Measurements from ENCODE around the gene GSTCD. TPM values are rescaled to one million over a fixed set of nuclear protein-coding genes. Genes with fewer than 3 reads are reported as not detected.

Gene GSTCD
- total RNA-seq, 2 donors from 2014 or later: 3.9 to 5.9 TPM

DNA sequence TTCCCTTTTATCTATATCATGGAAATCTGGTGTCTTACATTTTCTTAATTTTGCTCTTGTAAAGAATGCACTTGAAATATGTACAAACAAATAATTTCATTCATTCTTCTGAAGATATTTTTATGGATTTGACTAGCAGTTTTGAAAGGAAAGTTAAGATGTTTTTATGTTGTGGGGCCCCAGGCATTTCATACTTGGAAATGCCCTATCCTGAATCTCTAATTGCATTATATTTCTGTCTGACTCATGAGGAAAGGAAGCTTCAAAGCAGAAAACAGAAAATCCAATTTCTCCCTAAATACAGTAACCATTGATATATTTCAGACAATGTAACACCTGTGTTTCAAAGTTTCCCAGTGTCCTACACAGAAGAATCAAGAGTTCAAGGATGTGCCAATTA is 113.5 kb downstream of the GSTCD start:
- Histone ChIP-seq H3K27ac (no peak overlapping the region), H3K36me3 (replicated peaks in 1 of 2; ENCODE audit: insufficient read depth in 1 of 2, low read depth in 2 of 2) (no peaks in the 10 kb centered on the region), H3K4me1 (no peaks in the 10 kb centered on the region), H3K9me3 (no peaks in the 10 kb centered on the region), H3K27me3 (no peaks in the 10 kb centered on the region), H3K4me3 (no peak overlapping the region)
- intact Hi-C loops (cut with DNase I): no loop called here
- ATAC-seq (no peak), DNase-seq (no peak)
- TF ChIP-seq POLR2A (IDR thresholded peaks at IDR 0.05): no peak
- TF ChIP-seq, protein P1, sequence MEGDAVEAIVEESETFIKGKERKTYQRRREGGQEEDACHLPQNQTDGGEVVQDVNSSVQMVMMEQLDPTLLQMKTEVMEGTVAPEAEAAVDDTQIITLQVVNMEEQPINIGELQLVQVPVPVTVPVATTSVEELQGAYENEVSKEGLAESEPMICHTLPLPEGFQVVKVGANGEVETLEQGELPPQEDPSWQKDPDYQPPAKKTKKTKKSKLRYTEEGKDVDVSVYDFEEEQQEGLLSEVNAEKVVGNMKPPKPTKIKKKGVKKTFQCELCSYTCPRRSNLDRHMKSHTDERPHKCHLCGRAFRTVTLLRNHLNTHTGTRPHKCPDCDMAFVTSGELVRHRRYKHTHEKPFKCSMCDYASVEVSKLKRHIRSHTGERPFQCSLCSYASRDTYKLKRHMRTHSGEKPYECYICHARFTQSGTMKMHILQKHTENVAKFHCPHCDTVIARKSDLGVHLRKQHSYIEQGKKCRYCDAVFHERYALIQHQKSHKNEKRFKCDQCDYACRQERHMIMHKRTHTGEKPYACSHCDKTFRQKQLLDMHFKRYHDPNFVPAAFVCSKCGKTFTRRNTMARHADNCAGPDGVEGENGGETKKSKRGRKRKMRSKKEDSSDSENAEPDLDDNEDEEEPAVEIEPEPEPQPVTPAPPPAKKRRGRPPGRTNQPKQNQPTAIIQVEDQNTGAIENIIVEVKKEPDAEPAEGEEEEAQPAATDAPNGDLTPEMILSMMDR (IDR thresholded peaks at IDR 0.05): no peak

DNA sequence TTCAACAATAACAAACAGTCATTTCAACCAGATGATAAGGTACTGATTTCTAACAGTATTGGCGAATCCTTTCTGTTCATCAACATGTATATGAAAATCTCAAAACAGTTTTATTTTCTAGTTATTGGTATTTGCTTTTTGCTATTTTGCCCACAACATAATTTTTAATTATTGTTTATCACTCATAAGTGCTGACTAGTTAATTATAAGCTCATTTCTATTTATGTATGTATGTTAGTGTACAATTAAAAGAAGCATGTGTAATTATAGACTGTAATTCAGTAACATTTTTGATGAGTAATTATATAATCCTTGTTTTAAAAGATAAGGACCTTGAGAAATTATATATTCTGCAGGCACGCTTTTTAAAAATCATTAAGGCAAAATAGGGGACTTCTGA is 119.5 kb downstream of the GSTCD start:
- WGBS, 2 donors: 84 to 93% methylated on average over 2 of the region's 2 CpGs
- Histone ChIP-seq H3K4me1 (peaks cover 13% of the 10 kb centered on the region), H3K27me3 (no peaks in the 10 kb centered on the region), H3K36me3 (replicated peaks in 1 of 2; ENCODE audit: insufficient read depth in 1 of 2, low read depth in 2 of 2) (no peaks in the 10 kb centered on the region), H3K4me3 (no peak overlapping the region), H3K27ac (no peak overlapping the region), H3K9me3 (no peaks in the 10 kb centered on the region)
- DNase-seq: no peak
- no peak for TF ChIP-seq POLR2A (IDR thresholded peaks at IDR 0.05)
- TF ChIP-seq, protein P1 (IDR thresholded peaks at IDR 0.05): no peak
- intact Hi-C loops (cut with DNase I): no loop called here
- no peak for ATAC-seq

GRCh38 chr4:105831189-105831588 is 122.6 kb downstream of the GSTCD start:
- H3K27ac ChIP-seq: peak overlapping the region in 2 of 4 donors; percentile 33 to 35
- ATAC-seq (peak; percentile 71), DNase-seq (peak in 2 of 4 donors; percentile 26 to 60)
- WGBS, 2 donors: 33 to 36% methylated on average over 2 of the region's 2 CpGs
- intact Hi-C loops (cut with DNase I): no loop called here
- no peaks in the 10 kb centered on the region for H3K36me3 ChIP-seq (replicated peaks in 1 of 2; ENCODE audit: insufficient read depth in 1 of 2, low read depth in 2 of 2)
- H3K4me3 ChIP-seq: no peak overlapping the region
- no peaks in the 10 kb centered on the region for H3K27me3 ChIP-seq
- no peak for TF ChIP-seq POLR2A (IDR thresholded peaks at IDR 0.05)
- TF ChIP-seq, protein P1 (IDR thresholded peaks at IDR 0.05): no peak
- peaks cover 13% of the 10 kb centered on the region for H3K4me1 ChIP-seq
- no peaks in the 10 kb centered on the region for H3K9me3 ChIP-seq

GRCh38 chr4:105835177-105835576 is 126.6 kb downstream of the GSTCD start:
- H3K27ac ChIP-seq: no peak overlapping the region
- no peaks in the 10 kb centered on the region for H3K9me3 ChIP-seq
- DNase-seq: no peak
- H3K4me1 ChIP-seq: peaks cover 24% of the 10 kb centered on the region
- H3K36me3 ChIP-seq (replicated peaks in 1 of 2; ENCODE audit: insufficient read depth in 1 of 2, low read depth in 2 of 2): no peaks in the 10 kb centered on the region
- 90 to 98% methylated on average over 5 to 6 of the region's 6 CpGs for WGBS, 2 donors
- intact Hi-C loops (cut with DNase I): no loop called here
- TF ChIP-seq, protein P1 (IDR thresholded peaks at IDR 0.05): no peak
- TF ChIP-seq POLR2A (IDR thresholded peaks at IDR 0.05): no peak
- H3K4me3 ChIP-seq: no peak overlapping the region
- ATAC-seq: no peak
- H3K27me3 ChIP-seq: no peaks in the 10 kb centered on the region

DNA sequence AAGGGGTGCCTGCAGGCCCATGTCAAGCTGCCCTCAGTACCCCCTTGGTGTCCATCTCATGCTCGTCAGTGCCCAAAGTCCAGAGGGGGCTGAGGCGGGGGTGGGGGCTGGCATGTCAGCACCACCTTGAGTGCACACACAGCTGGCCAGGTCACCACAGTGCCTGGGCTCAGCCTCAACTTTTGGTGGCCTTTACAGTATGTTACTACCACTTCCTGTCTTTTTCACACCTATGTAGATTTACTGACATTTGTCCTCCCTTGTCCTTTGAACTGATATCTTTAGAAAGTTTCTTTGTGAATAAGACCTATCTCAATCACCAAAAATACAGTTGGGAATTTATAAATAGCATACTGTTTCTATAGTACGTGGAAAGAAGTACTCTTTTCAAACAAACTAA is 128.0 kb downstream of the GSTCD start:
- H3K36me3 ChIP-seq (replicated peaks in 1 of 2; ENCODE audit: insufficient read depth in 1 of 2, low read depth in 2 of 2): no peaks in the 10 kb centered on the region
- DNase-seq (no peak), ATAC-seq (no peak)
- H3K4me3 ChIP-seq: no peak overlapping the region
- 72 to 78% methylated on average over 2 to 3 of the region's 3 CpGs for WGBS, 2 donors
- no peak overlapping the region for H3K27ac ChIP-seq
- no peaks in the 10 kb centered on the region for H3K27me3 ChIP-seq
- peaks cover 12% of the 10 kb centered on the region for H3K4me1 ChIP-seq
- no peak for TF ChIP-seq POLR2A (IDR thresholded peaks at IDR 0.05)
- TF ChIP-seq, protein P1 (IDR thresholded peaks at IDR 0.05): no peak
- H3K9me3 ChIP-seq: no peaks in the 10 kb centered on the region
- intact Hi-C loops (cut with DNase I): no loop called here

Data from body of pancreas (tissue), 4 donors.